NCI-H510A treated with DMSO at 0.1 percent for 48 hours (cell line): ENCODE measurements around the gene PMPCA.

Experiments
- DNase-seq: peaks from one replicate; lab custom pipeline; 2025; lab: John Stamatoyannopoulos, UW

The PMPCA gene, protein sequence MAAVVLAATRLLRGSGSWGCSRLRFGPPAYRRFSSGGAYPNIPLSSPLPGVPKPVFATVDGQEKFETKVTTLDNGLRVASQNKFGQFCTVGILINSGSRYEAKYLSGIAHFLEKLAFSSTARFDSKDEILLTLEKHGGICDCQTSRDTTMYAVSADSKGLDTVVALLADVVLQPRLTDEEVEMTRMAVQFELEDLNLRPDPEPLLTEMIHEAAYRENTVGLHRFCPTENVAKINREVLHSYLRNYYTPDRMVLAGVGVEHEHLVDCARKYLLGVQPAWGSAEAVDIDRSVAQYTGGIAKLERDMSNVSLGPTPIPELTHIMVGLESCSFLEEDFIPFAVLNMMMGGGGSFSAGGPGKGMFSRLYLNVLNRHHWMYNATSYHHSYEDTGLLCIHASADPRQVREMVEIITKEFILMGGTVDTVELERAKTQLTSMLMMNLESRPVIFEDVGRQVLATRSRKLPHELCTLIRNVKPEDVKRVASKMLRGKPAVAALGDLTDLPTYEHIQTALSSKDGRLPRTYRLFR

DNA sequence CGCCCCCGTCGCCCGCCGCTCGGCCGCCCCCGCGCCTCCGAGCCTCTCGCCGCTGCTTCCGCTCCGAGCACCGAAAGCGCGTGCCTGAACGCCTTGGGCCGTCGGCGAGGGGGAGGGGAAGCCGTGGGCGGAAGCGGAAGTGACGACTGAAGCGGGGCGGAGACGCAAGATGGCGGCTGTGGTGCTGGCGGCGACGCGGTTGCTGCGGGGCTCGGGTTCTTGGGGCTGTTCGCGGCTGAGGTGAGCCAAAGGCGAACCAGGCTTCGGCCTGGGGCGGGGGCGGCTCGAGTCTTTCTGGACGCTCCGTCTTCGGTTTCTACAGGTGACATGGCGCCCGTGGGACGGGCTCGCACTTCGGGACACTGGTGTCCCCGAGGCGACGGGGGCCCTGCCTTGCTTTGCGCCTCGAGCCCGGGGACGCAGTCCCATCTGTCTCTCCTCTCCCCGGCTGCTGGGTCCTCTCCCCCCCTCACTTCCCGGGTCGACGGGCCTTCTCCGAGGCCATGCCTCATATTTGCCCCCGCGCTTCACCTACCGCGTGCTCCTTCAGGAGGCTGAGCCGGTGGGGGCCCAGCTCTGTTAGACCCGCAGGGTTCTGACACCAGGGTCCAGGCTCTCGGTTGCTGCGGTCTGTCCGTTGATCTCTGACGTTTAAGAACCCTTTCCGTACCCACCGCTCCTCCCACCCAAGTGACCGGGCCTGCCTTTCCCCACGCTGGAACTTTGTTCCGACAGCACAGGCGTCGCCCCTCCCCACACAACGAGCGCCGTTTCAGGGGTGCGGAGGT is at the start of gene PMPCA, which contains the start of gene ENTR1:
Gene PMPCA, plus strand, starts transcription at position 159 of the 788 bp plus-strand sequence. Its CDS starts 11 bp downstream, at position 170.
Gene ENTR1, minus strand, starts transcription at position 115 of the 788 bp plus-strand sequence. CDS start 217 bp downstream, outside the sequence.
- DNase-seq, result peak; percentile 74

DNA sequence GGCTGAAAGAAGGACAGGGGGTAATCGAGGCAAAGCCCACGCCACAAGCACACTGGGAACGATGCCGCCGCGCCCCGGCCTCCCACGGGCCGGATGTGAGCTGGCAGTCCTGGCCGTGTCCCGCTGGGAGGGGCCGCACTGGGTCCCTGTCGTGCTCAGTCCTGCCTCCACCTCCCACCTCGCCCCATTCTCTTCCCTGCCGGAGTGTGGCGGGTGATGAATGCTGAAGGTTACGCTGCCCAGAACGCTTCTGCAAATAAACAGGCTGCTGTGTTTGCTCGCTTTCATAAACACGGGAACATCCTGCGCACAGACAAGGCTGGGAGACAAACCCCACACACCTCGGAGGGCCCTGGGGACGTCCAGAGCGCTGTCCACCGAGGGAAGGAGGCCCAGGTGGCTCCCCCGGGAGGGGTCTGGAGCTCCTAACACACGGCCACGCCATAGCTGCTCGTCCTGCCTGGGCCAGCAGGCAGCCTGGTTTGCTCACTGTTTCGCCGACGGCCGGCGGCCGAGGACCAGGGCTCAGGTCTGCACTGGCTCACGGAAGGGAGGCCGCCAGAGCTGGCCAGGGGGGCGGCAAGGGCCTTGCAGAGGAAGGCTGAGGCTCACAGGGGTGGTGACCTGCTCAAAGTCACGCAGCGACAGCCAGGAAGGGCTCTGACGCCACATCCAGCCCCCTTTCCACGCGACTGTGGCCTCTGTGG is 49.3 kb upstream of the PMPCA start:
- no peak for DNase-seq

DNA sequence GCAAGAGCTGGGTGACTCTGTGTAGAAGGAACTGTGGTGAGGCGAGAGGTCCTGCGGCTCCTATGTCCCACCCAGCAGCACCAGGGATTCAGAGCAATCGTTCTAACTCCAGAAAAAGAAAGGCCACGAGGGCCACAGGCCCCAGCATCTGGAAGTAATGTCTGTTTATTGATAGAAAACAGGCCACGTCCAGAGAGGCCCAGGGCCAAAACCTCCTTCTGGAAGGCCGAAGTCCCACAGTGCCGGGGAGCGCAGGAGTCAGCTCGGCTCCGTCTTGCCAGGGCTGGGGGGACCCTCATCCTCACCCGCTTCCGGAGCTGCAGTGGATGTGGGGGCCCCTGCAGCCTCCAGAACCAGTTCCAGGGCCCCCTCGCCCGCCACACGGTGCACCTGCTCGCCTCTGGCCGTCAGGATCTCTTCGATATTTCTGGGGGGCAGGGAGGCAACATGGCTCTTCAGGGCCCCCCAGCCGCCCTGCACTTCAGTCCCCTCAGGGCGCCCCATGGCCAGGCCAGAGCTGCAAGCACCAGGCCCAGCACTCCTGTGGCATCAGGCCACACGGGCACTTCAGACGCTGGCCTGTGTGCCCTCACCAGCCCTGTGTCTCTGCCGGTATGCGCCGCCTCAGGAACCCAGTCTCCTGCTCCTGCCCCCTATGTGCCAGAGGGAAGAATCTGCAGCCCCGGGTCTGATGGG is 48.6 kb upstream of the PMPCA start:
- DNase-seq, result no peak

GRCh38 chr9:136362450-136362784 is 48.0 kb upstream of the PMPCA start:
- no peak for DNase-seq

DNA sequence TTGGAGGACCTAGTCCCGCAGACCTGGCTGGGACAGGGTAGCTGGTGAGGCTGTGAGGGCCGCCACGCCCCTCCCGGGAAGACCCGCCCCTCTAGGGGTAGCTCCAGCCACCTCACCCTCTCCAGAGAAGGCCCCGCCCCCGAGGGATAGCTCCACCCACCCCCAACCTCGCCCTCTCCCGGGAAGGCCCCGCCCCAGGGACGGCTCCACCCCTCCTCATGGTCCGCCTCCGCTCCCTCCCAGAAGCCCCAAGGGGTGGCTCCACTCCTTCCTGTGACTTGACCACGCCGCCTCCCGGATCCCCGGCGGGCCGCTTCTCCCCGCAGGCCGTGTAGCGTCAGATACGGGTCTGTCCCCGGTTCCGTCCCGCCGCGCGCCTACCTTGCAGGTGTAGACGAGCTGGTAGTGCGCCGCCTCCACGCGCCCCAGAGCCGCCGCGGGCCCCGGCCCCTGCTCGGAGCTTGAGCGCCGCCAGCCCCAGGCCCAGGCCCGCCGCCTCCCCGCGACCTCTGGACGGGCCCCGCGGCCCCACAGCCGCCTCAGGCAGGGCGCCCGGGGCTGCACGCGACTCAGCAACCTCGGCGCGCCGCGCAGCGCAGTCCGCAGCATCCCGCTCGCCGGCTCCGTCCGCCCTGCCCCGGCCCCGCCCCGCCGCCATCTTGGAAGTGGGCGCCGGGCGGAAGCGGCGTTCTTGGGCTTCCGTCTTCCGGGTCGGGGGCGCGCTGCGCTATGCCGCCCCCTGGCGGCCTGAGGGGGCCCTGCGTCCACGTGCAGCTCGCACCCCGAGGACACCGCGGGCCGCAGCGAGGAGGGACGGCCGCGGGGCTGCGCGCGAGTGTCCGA is 47.1 kb upstream of the PMPCA start, which contains the start of gene DNLZ:
Gene DNLZ, minus strand, starts transcription at position 639 of the 843 bp plus-strand sequence. Its CDS starts 30 bp downstream, at position 609.
- peak; percentile 69 for DNase-seq

GRCh38 chr9:136363949-136364748 is 46.3 kb upstream of the PMPCA start:
- DNase-seq, result no peak

DNA sequence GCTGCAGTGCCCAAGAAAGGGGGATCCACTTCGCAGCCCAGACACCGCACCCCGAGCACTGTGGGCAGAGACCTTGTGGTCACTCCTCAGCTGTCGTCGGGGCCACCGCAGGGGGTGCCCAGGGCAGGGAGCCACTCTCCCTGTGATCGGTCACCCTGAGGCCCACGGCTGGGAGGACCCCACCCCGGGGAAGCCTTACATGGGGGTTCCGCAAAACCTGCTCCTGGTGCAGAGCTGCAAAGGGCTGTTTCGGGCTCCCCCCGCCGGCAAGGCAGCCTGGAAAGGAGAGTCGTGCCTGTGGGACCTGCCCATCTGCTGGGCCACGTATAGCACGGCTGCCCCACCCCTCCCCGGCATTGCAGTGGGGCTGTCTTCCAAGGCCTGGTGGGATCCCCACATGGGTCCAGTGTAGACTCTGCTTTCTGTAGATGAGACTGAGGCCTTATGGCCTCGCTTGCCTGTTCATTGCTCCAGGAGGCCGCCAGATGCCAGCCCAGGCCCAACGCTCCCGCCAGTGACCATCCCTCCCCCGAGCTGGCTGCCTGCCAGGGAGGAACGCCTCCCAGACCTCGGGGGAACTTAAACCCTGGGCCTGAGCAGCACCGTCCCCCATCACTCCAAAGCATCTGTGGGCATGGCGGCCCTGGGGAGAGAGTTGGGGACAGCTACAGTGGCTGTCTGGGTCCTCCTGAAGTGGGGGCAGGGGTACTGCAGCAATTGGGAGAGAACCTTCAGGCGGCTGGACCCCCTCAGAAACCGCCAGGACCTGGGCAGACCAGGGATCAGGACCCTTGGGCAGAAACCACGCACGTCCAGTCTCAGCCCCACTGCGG is 45.3 kb upstream of the PMPCA start:
- DNase-seq, result no peak

DNA sequence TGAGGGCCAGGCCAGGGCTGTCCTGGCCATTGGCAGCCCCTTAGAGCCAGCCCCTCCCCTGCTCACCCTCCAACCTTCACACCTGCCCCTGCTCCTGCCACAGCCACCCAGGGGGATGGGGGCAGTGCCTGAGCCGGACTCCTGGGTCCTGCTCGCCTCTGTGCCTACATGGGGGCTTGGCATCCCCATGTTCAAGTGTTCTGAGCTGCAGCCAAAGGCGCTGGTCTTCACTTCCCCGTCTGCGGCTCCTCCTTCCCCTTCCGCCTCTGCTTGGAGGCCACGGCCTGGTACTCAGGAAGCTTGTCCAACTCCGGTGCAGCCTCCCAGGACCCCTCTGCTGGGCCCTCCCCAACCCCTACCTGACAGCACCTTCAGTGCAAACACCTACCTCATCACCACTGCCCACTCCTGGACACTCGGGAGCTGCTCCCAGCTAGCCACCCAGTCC is 44.7 kb upstream of the PMPCA start:
- DNase-seq, result no peak

GRCh38 chr9:136366826-136367225 is 43.6 kb upstream of the PMPCA start:
- no peak for DNase-seq

DNA sequence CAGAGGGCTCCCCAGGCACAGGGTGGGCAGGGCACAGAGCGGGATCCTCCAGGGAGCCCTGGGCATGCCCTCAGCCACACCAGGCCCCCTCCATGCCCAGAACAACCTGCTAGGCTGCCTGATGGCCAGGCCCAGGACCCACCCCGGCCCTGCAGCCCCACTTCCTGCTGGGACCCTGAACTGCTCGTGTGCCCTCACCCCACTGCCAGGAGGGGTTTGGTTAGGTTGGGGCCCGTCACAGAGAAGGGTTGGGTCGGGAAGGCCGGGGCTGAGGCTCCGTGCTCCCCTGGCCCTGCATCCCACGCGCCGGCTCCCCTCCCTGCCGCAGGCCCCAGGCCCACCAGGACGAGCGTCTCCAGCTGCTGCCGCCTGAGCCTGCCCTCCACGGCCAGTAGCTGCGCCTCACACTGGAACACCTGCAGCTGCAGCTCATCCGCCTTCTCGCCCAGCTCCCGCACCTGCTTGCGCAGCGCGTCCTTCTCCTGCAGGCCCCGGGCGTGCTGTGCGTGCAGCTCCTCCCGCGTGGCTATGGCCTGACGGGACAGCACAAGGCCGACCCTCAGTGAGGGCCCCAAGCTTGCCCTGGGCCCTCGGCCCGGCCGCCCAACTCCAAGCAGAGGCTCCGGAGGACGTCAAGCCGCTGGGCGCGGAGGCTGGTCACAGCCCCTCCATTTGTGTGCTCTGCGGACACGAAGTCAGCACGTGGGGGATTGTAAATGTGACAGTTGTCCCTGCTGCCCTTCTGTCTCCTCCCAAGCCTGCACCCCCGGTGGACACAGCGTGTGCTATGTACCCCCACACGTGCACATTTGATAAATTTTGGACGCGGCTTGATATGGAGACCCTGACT is 42.9 kb upstream of the PMPCA start:
- DNase-seq, result no peak

GRCh38 chr9:136368190-136368589 is 42.3 kb upstream of the PMPCA start:
- DNase-seq, result no peak

- DNase-seq, result no peak
These were observed 40.4 kb upstream of the PMPCA start for GRCh38 chr9:136370037-136370436.

DNA sequence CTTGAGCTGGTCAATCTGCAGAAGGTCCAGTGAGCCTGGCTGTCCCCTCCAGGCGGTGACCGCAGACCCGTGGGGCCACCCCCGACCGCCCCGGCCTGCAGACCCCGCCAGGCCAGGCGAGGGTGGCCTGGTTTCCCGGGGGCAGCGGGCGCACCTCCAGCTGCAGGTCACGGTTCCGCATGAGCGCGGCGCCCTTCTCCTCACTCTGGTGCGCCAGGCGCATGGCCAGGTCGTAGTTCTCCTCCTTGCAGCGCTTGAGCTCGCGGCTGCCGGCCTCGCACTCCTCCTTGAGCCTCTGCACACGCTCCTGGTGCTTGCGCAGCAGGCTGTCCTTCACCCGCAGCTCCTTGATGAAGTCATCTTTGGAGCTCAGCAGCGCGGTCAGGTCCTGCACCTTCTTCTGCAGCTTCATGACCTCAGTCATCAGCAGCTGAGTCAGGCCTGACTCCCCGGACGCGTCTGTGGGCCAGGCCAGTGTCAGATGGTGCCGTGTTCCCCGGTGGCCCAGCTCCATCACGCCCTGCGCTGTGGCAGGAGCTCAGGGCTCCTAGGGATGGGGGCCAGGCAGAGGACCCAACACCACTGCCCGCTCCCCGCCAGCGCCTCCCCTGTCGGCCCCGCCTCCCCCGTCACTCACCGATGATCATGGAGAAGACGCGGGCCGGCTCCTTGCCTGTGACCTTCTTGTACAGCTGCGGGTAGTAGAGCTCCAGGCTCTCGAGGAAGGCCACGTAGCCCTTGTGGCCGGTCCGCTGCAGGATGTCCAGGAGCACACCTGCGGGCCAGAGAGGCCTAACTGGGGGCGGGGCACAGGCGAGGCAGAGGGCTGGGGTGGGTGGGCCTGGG is 39.5 kb upstream of the PMPCA start:
- no peak for DNase-seq

- no peak for DNase-seq
These were observed 39.0 kb upstream of the PMPCA start for GRCh38 chr9:136371533-136371880.

DNA sequence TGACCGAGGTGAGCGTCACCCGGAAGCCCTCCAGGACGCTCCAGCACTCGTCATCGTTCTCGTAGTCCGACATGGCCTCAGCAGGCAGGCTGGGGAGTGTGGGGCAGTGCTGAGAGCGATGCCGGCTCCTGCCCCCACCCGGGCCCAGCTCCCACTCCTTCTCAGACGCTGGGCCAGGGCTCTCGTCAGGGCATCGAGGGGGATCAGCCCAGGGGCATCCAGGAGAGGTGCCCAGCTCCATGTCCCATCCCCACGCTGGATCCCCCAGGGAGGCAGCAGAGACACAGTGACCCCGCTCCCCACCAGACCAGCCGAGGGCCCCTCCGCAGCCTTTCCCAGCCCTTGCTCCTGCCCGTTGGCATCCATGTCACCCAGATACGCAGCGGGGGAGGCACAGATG is 38.5 kb upstream of the PMPCA start:
- no peak for DNase-seq

GRCh38 chr9:136372561-136373299 is 37.7 kb upstream of the PMPCA start:
- no peak for DNase-seq
